Ramos (cell line): ENCODE data around the gene OTOS.

Experiments used
- in situ Hi-C: fragments of 300-500 bp; cut with MboI; formaldehyde crosslinking; loops from one replicate; pipeline ENCODE4 v1.14.3; 2022; ENCODE audit warnings: low sequenced_read_pairs; ENCODE audit not compliant: unreplicated experiment

OTOS gene

GRCh38 chr2:240127911-240128607, 12.4 kb downstream of the OTOS start:
- in situ Hi-C loops: no loop called here

GRCh38 chr2:240127191-240127750, 13.2 kb downstream of the OTOS start:
- in situ Hi-C loops: no loop called here

- in situ Hi-C loops: no loop called here
Measured at GRCh38 chr2:240126731-240127130, 13.7 kb downstream of the OTOS start.

GRCh38 chr2:240125742-240126141, 14.7 kb downstream of the OTOS start:
- in situ Hi-C loops: no loop called here

- in situ Hi-C loops: no loop called here
Measured at GRCh38 chr2:240124651-240125030, 15.8 kb downstream of the OTOS start.

GRCh38 chr2:240123821-240124650, 16.4 kb downstream of the OTOS start:
- in situ Hi-C loops: no loop called here

GRCh38 chr2:240121675-240122074, 18.8 kb downstream of the OTOS start:
- in situ Hi-C loops: no loop called here

- in situ Hi-C loops: no loop called here
Measured at GRCh38 chr2:240121190-240121589, 19.3 kb downstream of the OTOS start.

- in situ Hi-C loops: no loop called here
Measured at GRCh38 chr2:240114233-240114632, 26.2 kb downstream of the OTOS start.

GRCh38 chr2:240112914-240113690, 27.4 kb downstream of the OTOS start:
- in situ Hi-C loops: no loop called here

- in situ Hi-C loops: no loop called here
Measured at GRCh38 chr2:240111253-240111652, 29.2 kb downstream of the OTOS start.

- in situ Hi-C loops: no loop called here
Measured at GRCh38 chr2:240109386-240109785, 31.1 kb downstream of the OTOS start.

GRCh38 chr2:240107477-240107796, 33.0 kb downstream of the OTOS start:
- in situ Hi-C loops: no loop called here

- in situ Hi-C loops: no loop called here
Measured at GRCh38 chr2:240106765-240107476, 33.5 kb downstream of the OTOS start.

GRCh38 chr2:240105982-240106381, 34.5 kb downstream of the OTOS start:
- in situ Hi-C loops: no loop called here

GRCh38 chr2:240103136-240103535, 37.3 kb downstream of the OTOS start:
- in situ Hi-C loops: no loop called here

- in situ Hi-C loops: no loop called here
Measured at GRCh38 chr2:240098349-240098748, 42.1 kb downstream of the OTOS start.

- in situ Hi-C loops: no loop called here
Measured at GRCh38 chr2:240095556-240096523, 44.6 kb downstream of the OTOS start.

GRCh38 chr2:240089306-240089705, 51.2 kb downstream of the OTOS start:
- in situ Hi-C loops: no loop called here
